Cardiac muscle cell (in vitro differentiated cells and primary cell): ENCODE measurements around the gene METTL17. TPM values are rescaled to one million over a fixed set of nuclear protein-coding genes. Genes with fewer than 3 reads are reported as not detected.

Source experiments
- DNase-seq, 2 donors: peaks; one replicate each; pipeline versions ENCODE4 v3.0.0 to v3.0.0-alpha.2; 2010 to 2017; ENCODE audit warnings: low read depth in 1 of 2, low spot score in 1 of 2
- H3K27ac ChIP-seq: fragments of 200-600 bp; sonication (generic); 2 replicates; pipeline ENCODE4 v1.5.1; 2016
- H3K27me3 ChIP-seq: fragments of 200-600 bp; sonication (generic); 2 replicates; pipeline ENCODE4 v1.6.0; 2016; ENCODE audit warnings: control low read depth
- H3K36me3 ChIP-seq: fragments of 200-600 bp; sonication (generic); 2 replicates; pipeline ENCODE4 v1.5.1; 2016; ENCODE audit warnings: control low read depth
- H3K4me1 ChIP-seq: fragments of 200-600 bp; sonication (generic); 2 replicates; pipeline ENCODE4 v1.8.1; 2017; ENCODE audit warnings: low read depth, mild to moderate bottlenecking, mixed run types
- H3K4me3 ChIP-seq: fragments of 200-600 bp; sonication (generic); 2 replicates; pipeline ENCODE4 v1.5.1; 2016; ENCODE audit warnings: mild to moderate bottlenecking
- H3K9me3 ChIP-seq: fragments of 200-600 bp; sonication (generic); 2 replicates; pipeline ENCODE4 v1.5.1; 2017; ENCODE audit warnings: low read depth, mild to moderate bottlenecking, control low read depth
- CTCF ChIP-seq: IDR thresholded peaks from 2 replicates; pipeline ENCODE4 v1.5.1; 2012; ENCODE audit warnings: low read depth, mild to moderate bottlenecking, low read length
- polyA plus RNA-seq: library from polyadenylated mRNA; unstranded; fragments of >200 nt; fragmentation: Nextera tagmentation; extraction: Ambion mirVana; gene quantifications from 2 replicates; pipeline ENCODE4 v1.2.1, GENCODE V29; 2016
- total RNA-seq: library from RNA; depleted of rRNA; stranded (reverse); fragments of >200 nt; gene quantifications from 2 replicates; pipeline ENCODE4 v1.2.3, GENCODE V29; 2016

METTL17 gene
- total and polyA plus RNA-seq, 2 experiments from 2014 or later = 122 to 152 TPM

- Histone ChIP-seq H3K4me3 (no peak overlapping the region), H3K9me3 (no peaks in the 10 kb centered on the region), H3K36me3 (no peaks in the 10 kb centered on the region), H3K4me1 (peaks cover 12% of the 10 kb centered on the region), H3K27ac (no peak overlapping the region), H3K27me3 (no peaks in the 10 kb centered on the region)
- TF ChIP-seq CTCF = no peak
- DNase-seq = no peak
These were observed 21.4 kb downstream of the METTL17 start for GRCh38 chr14:21011136-21011535.

- peak; percentile 83 for TF ChIP-seq CTCF
- Histone ChIP-seq H3K4me1 (peaks cover 12% of the 10 kb centered on the region), H3K27me3 (no peaks in the 10 kb centered on the region), H3K9me3 (no peaks in the 10 kb centered on the region), H3K27ac (peak overlapping the region; percentile 57), H3K36me3 (peaks cover 16% of the 10 kb centered on the region), H3K4me3 (no peak overlapping the region)
- peak; percentile 92 to 96 for DNase-seq
These were observed 25.0 kb downstream of the METTL17 start for GRCh38 chr14:21014761-21015190.

GRCh38 chr14:21015312-21015711 lies 25.5 kb downstream of the METTL17 start:
- H3K27me3 ChIP-seq = no peaks in the 10 kb centered on the region
- DNase-seq = no peak
- H3K4me1 ChIP-seq = peaks cover 12% of the 10 kb centered on the region

GRCh38 chr14:21016413-21017190 lies 26.8 kb downstream of the METTL17 start:
- no peak for TF ChIP-seq CTCF
- H3K9me3 ChIP-seq = no peaks in the 10 kb centered on the region
- H3K27ac ChIP-seq = no peak overlapping the region
- H3K27me3 ChIP-seq = no peaks in the 10 kb centered on the region
- H3K36me3 ChIP-seq = peaks cover 26% of the 10 kb centered on the region
- H3K4me3 ChIP-seq = no peak overlapping the region
- peaks cover 12% of the 10 kb centered on the region for H3K4me1 ChIP-seq
- DNase-seq = no peak

More at GRCh38 chr14:21015312-21015711, 25.5 kb downstream of the METTL17 start:
- TF ChIP-seq CTCF = no peak
- Histone ChIP-seq H3K4me3 (no peak overlapping the region), H3K9me3 (no peaks in the 10 kb centered on the region), H3K27ac (peak overlapping the region; percentile 57), H3K36me3 (peaks cover 16% of the 10 kb centered on the region)

GRCh38 chr14:21017528-21018245 lies 27.9 kb downstream of the METTL17 start:
- Histone ChIP-seq H3K27ac (peak overlapping the region; percentile 48), H3K36me3 (peaks cover 26% of the 10 kb centered on the region), H3K4me1 (peaks cover 11% of the 10 kb centered on the region), H3K9me3 (no peaks in the 10 kb centered on the region), H3K27me3 (no peaks in the 10 kb centered on the region), H3K4me3 (no peak overlapping the region)
- no peak for DNase-seq
- TF ChIP-seq CTCF = no peak
